SW480 (cell line): ENCODE measurements around the gene CDRT4.

Experiments
- DNase-seq: peaks from one replicate; pipeline ENCODE4 v3.0.0-alpha.2; 2016; ENCODE audit warnings: low spot score

The CDRT4 gene

GRCh38 chr17:15431766-15432165, 35.7 kb downstream of the CDRT4 start:
- no peak for DNase-seq

GRCh38 chr17:15431196-15431595, 36.2 kb downstream of the CDRT4 start:
- DNase-seq: no peak

GRCh38 chr17:15424521-15424920, 42.9 kb downstream of the CDRT4 start:
- no peak for DNase-seq

- no peak for DNase-seq
These were observed 44.9 kb downstream of the CDRT4 start for GRCh38 chr17:15422392-15422965.

- DNase-seq: no peak
These were observed 48.6 kb downstream of the CDRT4 start for GRCh38 chr17:15418781-15419180.

GRCh38 chr17:15414532-15415306, 52.7 kb downstream of the CDRT4 start:
- DNase-seq: no peak

GRCh38 chr17:15413101-15413771, 54.2 kb downstream of the CDRT4 start:
- no peak for DNase-seq

- DNase-seq: no peak
These were observed 54.8 kb downstream of the CDRT4 start for GRCh38 chr17:15412606-15413005.

- no peak for DNase-seq
These were observed 55.8 kb downstream of the CDRT4 start for GRCh38 chr17:15411384-15412198.

- DNase-seq: no peak
These were observed 57.6 kb downstream of the CDRT4 start for GRCh38 chr17:15409721-15410250.

- DNase-seq: no peak
These were observed 58.6 kb downstream of the CDRT4 start for GRCh38 chr17:15408803-15409202.

- peak; percentile 27 for DNase-seq
These were observed 61.3 kb downstream of the CDRT4 start for GRCh38 chr17:15406081-15406480.

- DNase-seq: no peak
These were observed 62.4 kb downstream of the CDRT4 start for GRCh38 chr17:15405058-15405415.

GRCh38 chr17:15404106-15405057, 63.0 kb downstream of the CDRT4 start:
- DNase-seq: no peak

- no peak for DNase-seq
These were observed 64.0 kb downstream of the CDRT4 start for GRCh38 chr17:15403276-15403939.

- no peak for DNase-seq
These were observed 68.0 kb downstream of the CDRT4 start for GRCh38 chr17:15399443-15399842.

GRCh38 chr17:15398736-15399331, 68.6 kb downstream of the CDRT4 start:
- DNase-seq: peak; percentile 40

GRCh38 chr17:15398291-15398690, 69.1 kb downstream of the CDRT4 start:
- peak; percentile 73 for DNase-seq

- DNase-seq: no peak
These were observed 69.8 kb downstream of the CDRT4 start for GRCh38 chr17:15397620-15398019.

- no peak for DNase-seq
These were observed 72.3 kb downstream of the CDRT4 start for GRCh38 chr17:15395091-15395490.
